22Rv1 (cell line): ENCODE measurements around the gene GAS7.

Source experiments
- ZFX ChIP-seq: fragments of 450-650 bp; IDR thresholded peaks from 2 replicates; pipeline ENCODE4 v1.6.1; 2017; ENCODE audit warnings: antibody characterized with exemption, borderline replicate concordance
- TF ChIP-seq, protein P1 (sequence below): fragments of 450-650 bp; IDR thresholded peaks from 2 replicates; pipeline ENCODE4 v1.5.1; 2017; ENCODE audit warnings: mild to moderate bottlenecking

DNA sequence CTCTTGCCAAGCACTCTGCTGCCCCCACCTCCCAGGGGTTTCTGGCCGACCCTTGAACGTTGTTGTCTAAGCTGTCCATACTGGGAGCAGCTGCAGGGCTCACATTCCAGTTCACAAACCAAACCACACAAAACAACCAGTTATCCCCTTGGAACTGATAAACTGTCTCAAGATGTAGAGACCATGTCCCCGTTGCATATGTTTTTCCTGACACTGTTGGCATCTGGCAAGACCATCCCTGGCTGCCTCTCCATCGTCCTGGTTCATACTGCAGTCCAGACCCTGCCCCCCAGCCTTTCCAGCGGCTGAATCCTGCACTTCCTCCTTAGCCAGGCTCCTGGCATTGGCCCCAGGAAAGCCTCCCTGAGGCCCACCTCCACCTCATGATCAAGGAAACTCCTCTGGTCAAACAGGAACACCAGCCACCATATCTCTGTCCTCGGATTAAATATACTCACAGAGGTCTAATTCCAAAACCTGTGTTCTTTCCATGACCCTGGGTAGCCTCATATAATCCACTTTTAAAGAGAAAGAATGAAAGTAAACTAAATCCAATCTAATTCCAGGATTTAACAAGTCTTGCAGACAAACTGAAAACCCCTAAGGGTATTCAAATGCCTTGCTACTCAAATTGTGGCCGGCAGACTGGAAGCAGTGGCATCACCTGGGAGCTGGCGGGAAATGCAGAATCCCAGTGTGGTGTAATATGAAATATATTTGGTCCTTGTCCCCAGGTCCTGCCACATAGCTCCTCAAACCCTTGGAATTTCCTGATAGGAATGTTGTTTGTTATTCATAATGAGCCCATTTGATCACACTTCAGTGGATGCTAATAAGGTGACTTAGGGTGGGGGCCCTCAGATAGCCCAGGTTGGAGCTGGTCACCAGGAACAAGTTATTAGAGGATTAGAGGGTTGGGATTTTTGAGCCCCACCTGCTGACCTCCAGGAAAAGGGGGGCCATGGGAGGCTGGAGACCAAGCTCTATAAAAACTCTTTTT, 14.2 kb downstream of the GAS7 start:
- TF ChIP-seq, protein P1, sequence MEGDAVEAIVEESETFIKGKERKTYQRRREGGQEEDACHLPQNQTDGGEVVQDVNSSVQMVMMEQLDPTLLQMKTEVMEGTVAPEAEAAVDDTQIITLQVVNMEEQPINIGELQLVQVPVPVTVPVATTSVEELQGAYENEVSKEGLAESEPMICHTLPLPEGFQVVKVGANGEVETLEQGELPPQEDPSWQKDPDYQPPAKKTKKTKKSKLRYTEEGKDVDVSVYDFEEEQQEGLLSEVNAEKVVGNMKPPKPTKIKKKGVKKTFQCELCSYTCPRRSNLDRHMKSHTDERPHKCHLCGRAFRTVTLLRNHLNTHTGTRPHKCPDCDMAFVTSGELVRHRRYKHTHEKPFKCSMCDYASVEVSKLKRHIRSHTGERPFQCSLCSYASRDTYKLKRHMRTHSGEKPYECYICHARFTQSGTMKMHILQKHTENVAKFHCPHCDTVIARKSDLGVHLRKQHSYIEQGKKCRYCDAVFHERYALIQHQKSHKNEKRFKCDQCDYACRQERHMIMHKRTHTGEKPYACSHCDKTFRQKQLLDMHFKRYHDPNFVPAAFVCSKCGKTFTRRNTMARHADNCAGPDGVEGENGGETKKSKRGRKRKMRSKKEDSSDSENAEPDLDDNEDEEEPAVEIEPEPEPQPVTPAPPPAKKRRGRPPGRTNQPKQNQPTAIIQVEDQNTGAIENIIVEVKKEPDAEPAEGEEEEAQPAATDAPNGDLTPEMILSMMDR: no peak
- TF ChIP-seq ZFX: no peak
